Effector memory CD8-positive, alpha-beta T cell (primary cell): ENCODE results near the gene ROGDI.

ENCODE experiments used
- ATAC-seq: fragments of 150-1000 bp; cut with Tn5 transposase; replicated peaks from 2 replicates; pipeline ENCODE4 v1.10.0; 2021; ENCODE audit warnings: mild to moderate bottlenecking, moderate library complexity
- DNase-seq, 3 experiments: peaks; one replicate each; pipeline ENCODE4 v3.0.0; 2021
- H3K27ac Mint-ChIP-seq, 2 donors: one replicate each; pipeline ENCODE4 v1.8.0; 2022; ENCODE audit warnings: mild to moderate bottlenecking in 2 of 2, mixed read lengths in 2 of 2, moderate library complexity in 2 of 2
- H3K27me3 Mint-ChIP-seq, 2 donors: one replicate each; pipeline ENCODE4 v1.8.0; 2022; ENCODE audit warnings: mixed read lengths in 2 of 2
- H3K36me3 Mint-ChIP-seq: one replicate; pipeline ENCODE4 v1.8.0; 2022; ENCODE audit warnings: mild to moderate bottlenecking, moderate library complexity, mixed read lengths; ENCODE audit not compliant: insufficient read depth
- H3K4me1 Mint-ChIP-seq, 2 donors: one replicate each; pipeline ENCODE4 v1.8.0; 2022; ENCODE audit warnings: low read depth in 2 of 2, mixed read lengths in 2 of 2
- H3K4me3 Mint-ChIP-seq, 2 donors: one replicate each; pipeline ENCODE4 v1.8.0; 2022; ENCODE audit warnings: mild to moderate bottlenecking in 2 of 2, mixed read lengths in 2 of 2, moderate library complexity in 2 of 2
- H3K9me3 Mint-ChIP-seq, 2 donors: one replicate each; pipeline ENCODE4 v1.8.0; 2022; ENCODE audit warnings: mixed read lengths in 2 of 2

Gene ROGDI

DNA sequence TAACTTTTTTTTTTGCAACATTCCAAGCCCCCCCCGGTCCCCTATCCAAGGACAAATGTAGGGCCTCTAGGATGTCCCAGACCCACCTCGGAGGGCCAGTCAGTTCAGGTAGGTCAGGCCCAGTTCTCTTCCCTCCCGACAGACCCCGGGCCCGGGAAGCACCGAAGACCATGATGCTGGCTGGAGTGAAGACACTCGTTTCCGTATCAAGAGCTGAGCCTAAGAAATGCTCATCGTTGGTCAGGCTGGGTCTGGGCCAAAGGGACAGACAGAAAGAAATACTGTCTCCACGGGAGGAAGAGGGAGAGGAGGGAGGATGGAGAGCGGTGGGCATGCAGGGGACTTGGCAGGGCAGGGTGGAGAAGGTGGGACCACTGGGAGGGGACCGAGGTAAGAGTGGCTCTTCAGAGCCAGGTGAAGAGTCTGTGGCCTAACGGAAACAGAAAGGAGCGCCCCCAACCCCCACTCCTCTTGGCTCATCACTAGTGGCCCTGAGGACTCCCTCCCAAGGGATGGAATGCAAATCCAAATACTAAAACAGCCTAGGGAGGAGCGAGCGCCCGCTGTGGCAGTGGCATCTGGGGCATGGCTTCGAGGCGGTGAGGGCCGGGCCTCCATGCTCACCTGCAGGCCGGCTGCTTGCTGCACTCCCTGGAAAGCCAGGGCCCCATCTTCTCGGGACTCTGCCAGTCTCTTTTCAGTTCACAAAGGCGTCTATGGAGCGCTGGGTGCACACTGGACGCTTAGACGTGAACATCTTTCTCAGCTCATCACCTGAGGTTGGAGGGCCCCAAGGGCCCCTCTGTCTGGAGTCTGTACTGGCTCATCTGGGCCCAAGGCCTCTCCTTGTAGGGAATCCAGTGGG lies 1.7 kb upstream of the ROGDI start:
- H3K4me3 Mint-ChIP-seq, result peak overlapping the region in 1 of 2 donors; percentile 79
- peaks cover 44% of the 10 kb centered on the region for H3K36me3 Mint-ChIP-seq
- ATAC-seq, result no peak
- no peaks in the 10 kb centered on the region for H3K9me3 Mint-ChIP-seq
- peaks cover 4 to 11% of the 10 kb centered on the region in 2 donors for H3K4me1 Mint-ChIP-seq
- peak overlapping the region in 1 of 2 donors; percentile 51 for H3K27ac Mint-ChIP-seq
- H3K27me3 Mint-ChIP-seq, result no peaks in the 10 kb centered on the region
- DNase-seq, result no peak

DNA sequence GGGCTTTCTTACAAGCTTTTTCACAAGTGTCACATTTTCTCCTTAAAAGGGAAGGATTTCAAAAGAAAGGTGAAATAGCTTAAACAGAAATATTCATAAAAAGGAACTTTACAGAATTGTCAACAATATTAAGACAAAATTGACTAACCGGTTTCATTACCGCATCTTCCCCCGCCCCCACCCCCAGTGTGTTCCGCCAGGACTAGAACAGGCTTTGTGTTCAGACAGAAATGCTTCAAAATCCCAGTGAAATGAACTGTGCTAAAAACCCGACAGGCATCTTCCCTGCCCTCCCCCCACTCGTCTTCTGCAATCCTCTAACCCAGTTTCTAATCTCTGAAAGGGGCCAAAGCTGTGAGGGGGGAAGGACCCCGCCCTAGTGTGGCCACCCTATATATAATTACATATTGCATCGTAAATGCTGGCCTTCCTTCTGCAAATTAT lies 990 bp upstream of the ROGDI start:
- Mint-ChIP-seq H3K9me3 (no peaks in the 10 kb centered on the region), H3K27me3 (no peaks in the 10 kb centered on the region), H3K36me3 (peaks cover 43% of the 10 kb centered on the region), H3K4me3 (peak overlapping the region; percentile 79 to 87), H3K4me1 (peaks cover 4 to 11% of the 10 kb centered on the region in 2 donors), H3K27ac (peak overlapping the region in 1 of 2 donors; percentile 77)
- ATAC-seq, result no peak
- DNase-seq, result no peak

DNA sequence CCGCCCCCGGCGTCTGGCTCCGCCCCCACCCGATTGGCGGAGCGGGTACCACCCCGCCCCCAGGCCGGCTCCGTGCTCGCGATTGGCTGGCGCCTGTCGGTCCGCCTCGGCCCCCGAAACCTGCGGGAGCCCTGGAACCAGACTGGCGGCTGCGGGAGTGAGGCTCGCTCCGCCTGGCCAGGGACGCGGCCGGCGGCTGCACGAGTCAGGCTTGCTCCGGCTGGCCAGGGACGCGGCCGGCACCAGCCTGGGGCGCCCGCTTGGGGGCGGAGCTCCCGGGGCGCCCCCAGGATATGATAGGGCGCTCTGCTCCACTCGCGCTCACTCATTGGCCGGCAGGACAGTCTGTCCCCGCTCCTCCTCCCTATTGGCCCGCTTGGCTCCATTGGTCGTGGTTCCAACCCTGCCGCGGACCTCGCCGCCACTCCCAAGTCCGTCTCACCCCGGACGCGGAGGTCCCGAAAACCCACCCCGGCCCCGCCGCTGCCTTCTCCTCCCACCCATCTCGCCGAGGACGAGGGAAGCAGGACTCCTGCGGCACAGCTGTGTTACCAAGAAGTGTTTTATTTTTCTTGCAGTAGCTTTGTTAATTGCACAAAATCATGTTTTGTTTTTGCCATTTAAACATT lies 340 bp upstream of the ROGDI start:
- H3K27ac Mint-ChIP-seq, result peak overlapping the region in 1 of 2 donors; percentile 92
- DNase-seq, result peak; percentile 87 to 91 (median 89)
- ATAC-seq, result peak; percentile 81

GRCh38 chr16:4801051-4801961 lies 1.1 kb downstream of the ROGDI start:
- Mint-ChIP-seq H3K27me3 (no peaks in the 10 kb centered on the region), H3K27ac (peak overlapping the region; percentile 80 to 96), H3K36me3 (peaks cover 25% of the 10 kb centered on the region), H3K4me1 (peaks cover 4 to 11% of the 10 kb centered on the region in 2 donors), H3K4me3 (peak overlapping the region; percentile 79 to 87), H3K9me3 (no peaks in the 10 kb centered on the region)
- no peak for DNase-seq
- ATAC-seq, result no peak

More for the DNA sequence above, 340 bp upstream of the ROGDI start:
- peaks cover 4 to 11% of the 10 kb centered on the region in 2 donors for H3K4me1 Mint-ChIP-seq
- H3K9me3 Mint-ChIP-seq, result no peaks in the 10 kb centered on the region
- H3K4me3 Mint-ChIP-seq, result peak overlapping the region; percentile 79 to 87
- peaks cover 37% of the 10 kb centered on the region for H3K36me3 Mint-ChIP-seq
- no peaks in the 10 kb centered on the region for H3K27me3 Mint-ChIP-seq

DNA sequence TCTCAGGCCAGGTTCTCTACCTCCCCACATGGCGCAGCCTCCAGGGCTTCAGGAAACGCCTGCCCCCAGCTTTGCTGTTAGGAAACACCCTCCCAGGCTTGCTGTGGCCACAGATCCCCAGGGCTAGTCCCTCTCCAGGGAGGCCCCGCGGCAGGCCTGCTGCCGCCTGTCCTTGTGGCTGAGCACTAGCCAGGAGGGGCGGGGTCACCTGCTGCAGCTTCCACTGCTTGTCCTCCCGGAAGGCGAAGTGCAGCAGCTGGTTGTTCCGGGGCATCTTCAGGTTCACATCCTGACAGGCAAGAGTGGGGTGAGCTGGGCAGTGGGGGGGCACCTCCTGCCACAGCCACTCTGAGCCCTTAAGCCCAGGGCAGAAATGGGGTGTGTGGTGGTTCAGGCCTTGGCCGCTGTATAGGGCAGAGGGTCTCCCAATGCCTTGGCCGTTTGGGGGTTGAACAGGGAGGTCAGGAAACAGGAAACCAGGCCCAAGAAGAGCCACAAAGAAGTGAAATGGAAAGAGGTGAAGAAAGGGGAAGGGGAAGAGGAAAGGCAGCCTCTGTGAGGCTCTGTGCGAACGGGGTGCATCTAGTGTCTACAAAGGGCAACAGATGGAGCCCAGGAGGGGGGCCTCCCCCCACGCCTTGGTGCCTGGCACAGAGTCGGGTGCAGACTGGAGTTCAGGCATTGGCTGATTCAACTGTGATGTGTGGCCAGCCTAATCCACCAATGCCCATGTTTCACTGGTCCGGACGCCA lies 2.0 kb downstream of the ROGDI start:
- H3K4me3 Mint-ChIP-seq, result peak overlapping the region; percentile 67 to 79
- H3K4me1 Mint-ChIP-seq, result peaks cover 4 to 11% of the 10 kb centered on the region in 2 donors
- ATAC-seq (no peak), DNase-seq (no peak)
- H3K27ac Mint-ChIP-seq, result peak overlapping the region in 1 of 2 donors; percentile 96
- peaks cover 24% of the 10 kb centered on the region for H3K36me3 Mint-ChIP-seq
- no peaks in the 10 kb centered on the region for H3K9me3 Mint-ChIP-seq
- no peaks in the 10 kb centered on the region for H3K27me3 Mint-ChIP-seq

GRCh38 chr16:4799171-4799855 lies 3.1 kb downstream of the ROGDI start:
- Mint-ChIP-seq H3K4me1 (peaks cover 4 to 11% of the 10 kb centered on the region in 2 donors), H3K27ac (peak overlapping the region in 1 of 2 donors; percentile 41), H3K4me3 (no peak overlapping the region), H3K27me3 (no peaks in the 10 kb centered on the region), H3K9me3 (no peaks in the 10 kb centered on the region), H3K36me3 (peaks cover 16% of the 10 kb centered on the region)
- DNase-seq, result no peak
- ATAC-seq, result no peak

DNA sequence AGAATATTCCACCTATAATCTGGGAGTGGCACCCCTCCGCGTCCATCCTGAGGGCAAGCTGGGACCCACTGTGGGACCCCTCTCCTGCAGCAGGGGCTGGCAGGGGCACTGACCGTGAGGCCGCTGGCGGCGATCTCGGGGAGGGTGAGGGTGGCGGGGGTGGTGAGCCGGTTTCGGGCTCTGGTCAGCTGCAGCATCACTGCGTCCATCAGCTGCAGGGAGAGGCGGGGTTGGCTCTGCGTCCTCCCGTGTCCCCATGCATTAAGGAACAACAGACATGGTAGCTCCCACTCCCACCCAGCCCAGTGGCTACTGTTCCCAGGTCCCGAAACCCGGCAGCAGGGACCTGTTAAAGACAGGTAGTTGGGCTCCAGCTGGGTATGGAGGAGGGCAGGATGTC lies 4.0 kb downstream of the ROGDI start:
- no peak for ATAC-seq
- H3K27me3 Mint-ChIP-seq, result no peaks in the 10 kb centered on the region
- H3K27ac Mint-ChIP-seq, result no peak overlapping the region
- H3K4me3 Mint-ChIP-seq, result no peak overlapping the region
- H3K9me3 Mint-ChIP-seq, result no peaks in the 10 kb centered on the region
- DNase-seq, result no peak
- H3K4me1 Mint-ChIP-seq, result peaks cover 4 to 11% of the 10 kb centered on the region in 2 donors
- peaks cover 16% of the 10 kb centered on the region for H3K36me3 Mint-ChIP-seq

DNA sequence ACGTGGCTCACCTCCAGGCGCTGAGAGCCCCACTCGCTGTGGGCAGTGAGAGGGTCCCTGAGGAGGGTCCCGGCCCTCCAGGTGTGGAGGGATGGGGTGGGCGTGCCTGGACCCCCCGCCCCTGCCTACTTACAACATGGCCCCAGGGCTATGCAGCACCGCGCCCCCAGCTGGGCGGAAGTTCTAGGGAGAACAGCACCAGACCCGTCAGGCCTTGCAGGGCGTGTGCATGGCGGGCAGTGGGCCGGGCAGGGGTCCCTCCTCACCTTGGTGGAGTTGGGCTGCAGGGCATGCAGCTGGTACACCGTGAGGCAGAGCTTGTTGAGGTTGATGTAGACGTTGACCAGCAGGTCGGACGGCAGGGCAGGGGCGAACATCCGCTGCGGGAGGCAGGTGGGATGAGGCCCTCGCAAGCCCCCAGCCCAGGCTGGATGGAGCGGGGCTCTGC lies 4.6 kb downstream of the ROGDI start:
- H3K9me3 Mint-ChIP-seq, result no peaks in the 10 kb centered on the region
- no peaks in the 10 kb centered on the region for H3K27me3 Mint-ChIP-seq
- H3K36me3 Mint-ChIP-seq, result peaks cover 12% of the 10 kb centered on the region
- DNase-seq (no peak), ATAC-seq (no peak)
- H3K4me3 Mint-ChIP-seq, result no peak overlapping the region
- no peak overlapping the region for H3K27ac Mint-ChIP-seq
- H3K4me1 Mint-ChIP-seq, result peaks cover under 1 to 9% of the 10 kb centered on the region in 2 donors

DNA sequence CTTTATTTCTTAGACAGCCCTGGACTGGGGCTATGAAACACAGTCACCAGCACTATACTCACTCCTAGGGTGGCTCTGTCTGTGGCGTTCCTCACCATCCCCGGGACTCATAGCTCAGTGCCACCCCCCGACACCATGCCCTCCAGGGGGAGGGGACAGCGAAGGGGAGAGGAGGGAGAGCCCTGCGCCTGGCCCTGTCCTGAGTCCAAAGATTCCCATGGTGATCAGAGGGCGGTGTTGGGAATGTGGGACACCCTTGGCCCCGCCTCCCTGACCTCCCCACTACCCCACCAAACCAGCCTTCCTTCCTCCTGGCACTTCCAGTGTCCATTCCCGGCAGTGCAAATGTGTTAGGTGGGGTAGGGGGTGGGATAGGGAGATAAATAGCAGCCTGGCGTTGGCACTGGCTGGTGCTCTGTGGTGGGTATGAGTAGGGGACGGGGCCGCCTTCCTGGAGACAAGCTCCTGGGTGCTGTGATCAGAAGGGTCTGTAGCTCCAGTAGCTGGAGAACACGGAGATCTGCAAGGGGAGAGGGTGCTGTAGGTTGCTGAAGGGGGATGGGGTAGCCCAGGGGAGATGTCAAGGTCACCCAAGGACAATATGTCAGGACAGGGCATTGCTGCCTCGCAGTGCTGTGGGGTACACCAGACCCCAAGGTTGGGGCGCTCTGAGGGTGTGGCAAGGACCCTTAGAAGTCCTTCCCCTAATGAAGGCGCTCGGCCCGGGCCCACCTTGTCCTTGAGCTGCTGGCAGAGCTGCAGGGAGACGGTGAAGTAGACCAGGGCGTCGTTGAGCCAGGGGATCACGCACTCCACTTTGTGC lies 5.2 kb downstream of the ROGDI start:
- Mint-ChIP-seq H3K9me3 (no peaks in the 10 kb centered on the region), H3K4me1 (peaks cover 0 to 9% of the 10 kb centered on the region in 2 donors), H3K27ac (peak overlapping the region in 1 of 2 donors; percentile 75), H3K4me3 (no peak overlapping the region), H3K36me3 (peaks cover 11% of the 10 kb centered on the region), H3K27me3 (no peaks in the 10 kb centered on the region)
- no peak for DNase-seq
- ATAC-seq, result no peak

DNA sequence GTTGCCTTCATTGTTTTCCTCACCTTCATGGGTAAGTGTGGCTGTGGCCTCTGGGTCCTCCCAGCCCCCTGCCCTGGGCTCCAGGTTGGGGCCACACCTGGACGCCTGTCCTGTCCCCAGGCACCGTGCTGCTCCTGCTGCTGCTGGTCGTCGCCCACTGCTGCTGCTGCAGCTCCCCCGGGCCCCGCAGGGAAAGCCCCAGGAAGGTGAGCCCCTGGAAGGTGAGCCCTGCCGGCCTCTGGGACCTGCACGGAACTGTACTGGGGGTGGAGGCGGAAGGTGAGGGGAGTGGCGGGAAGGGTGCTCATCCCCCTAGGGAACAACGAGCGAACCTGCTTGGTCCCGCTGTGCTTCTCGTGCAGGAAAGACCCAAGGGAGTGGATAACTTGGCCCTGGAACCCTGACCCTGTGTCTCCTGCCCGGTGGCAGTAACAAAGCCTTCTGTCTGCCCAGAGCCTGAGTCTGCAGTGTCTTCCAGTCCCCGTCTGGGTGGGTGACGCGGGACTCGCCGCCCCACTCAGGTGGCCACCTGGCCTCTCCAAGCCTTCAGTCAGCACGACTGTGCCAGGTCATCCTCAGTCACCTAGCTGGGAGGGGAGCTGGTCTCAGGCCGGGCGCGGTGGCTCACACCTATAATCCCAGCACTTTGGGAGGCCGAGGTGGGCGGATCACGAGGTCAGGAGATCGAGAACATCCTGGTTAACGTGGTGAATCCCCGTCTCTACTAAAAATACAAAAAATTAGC lies 6.4 kb downstream of the ROGDI start:
- no peak overlapping the region for H3K4me3 Mint-ChIP-seq
- no peaks in the 10 kb centered on the region for H3K27me3 Mint-ChIP-seq
- no peak for DNase-seq
- H3K27ac Mint-ChIP-seq, result no peak overlapping the region
- no peaks in the 10 kb centered on the region for H3K9me3 Mint-ChIP-seq
- no peak for ATAC-seq
- peaks cover 0 to 4% of the 10 kb centered on the region in 2 donors for H3K4me1 Mint-ChIP-seq
- peaks cover 3% of the 10 kb centered on the region for H3K36me3 Mint-ChIP-seq

DNA sequence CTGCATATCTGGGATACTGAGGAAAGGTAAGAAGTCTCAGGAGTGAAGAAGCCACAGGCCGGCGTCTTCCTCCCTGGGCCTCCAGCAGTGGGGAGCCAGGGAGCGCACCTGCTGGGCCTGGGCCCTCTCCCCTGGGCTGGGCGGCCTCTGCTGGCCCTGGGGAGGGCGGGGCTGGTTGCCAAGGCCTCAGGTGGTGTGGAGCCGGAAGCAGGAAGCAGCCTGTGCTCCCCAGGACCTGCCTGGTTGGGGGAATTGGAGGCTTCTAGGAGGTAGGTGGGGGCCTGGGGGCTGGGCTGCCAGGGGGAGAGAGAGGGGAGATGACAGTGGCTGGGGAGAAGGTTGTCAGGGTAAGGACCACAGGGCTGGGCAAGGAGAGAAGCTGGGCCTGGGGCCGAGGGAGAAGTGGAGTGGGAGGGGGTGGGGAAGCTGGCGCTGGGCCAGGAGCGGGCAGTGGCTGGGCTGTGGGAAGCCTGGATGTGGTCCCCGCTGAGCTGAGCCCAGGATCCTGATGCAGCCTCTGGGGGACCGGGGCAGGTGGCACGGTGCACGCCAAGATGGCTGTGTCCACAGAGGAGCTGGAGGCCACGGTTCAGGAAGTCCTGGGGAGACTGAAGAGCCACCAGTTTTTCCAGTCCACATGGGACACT lies 7.1 kb downstream of the ROGDI start, which contains the start of gene SMIM22:
TSS of gene SMIM22 (plus strand) at position 189 of the 647 bp plus-strand sequence. CDS start at position 555, 366 bp downstream.
- Mint-ChIP-seq H3K27me3 (no peaks in the 10 kb centered on the region), H3K4me1 (peaks cover 0 to 1% of the 10 kb centered on the region in 2 donors), H3K9me3 (no peaks in the 10 kb centered on the region), H3K4me3 (no peak within 1 kb of the TSS), H3K36me3 (peaks cover 3% of the 10 kb centered on the region), H3K27ac (no peak within 1 kb of the TSS)
- no peak for DNase-seq
- ATAC-seq, result no peak
